Adrenal gland (tissue), 5 donors: ENCODE data around the gene RFPL3.

Experiments
- POLR2A ChIP-seq, 2 donors: fragments of 450-650 bp; IDR thresholded peaks; one replicate each; pipeline ENCODE4 v1.6.1; 2017; ENCODE audit warnings: antibody characterized with exemption in 2 of 2, mild to moderate bottlenecking in 2 of 2, moderate library complexity in 1 of 2
- TF ChIP-seq, protein P1 (sequence below), 6 experiments: fragments of 450-650 bp in 4 of 6; fragments of 200-600 bp in 2 of 6; sonication (generic) in 1 of 6; IDR thresholded peaks; 1 replicate in 5 of 6; 2 replicates in 1 of 6; pipeline versions ENCODE4 v1.5.1 to v1.8.0; 2016 to 2021; ENCODE audit warnings: antibody characterized with exemption in 6 of 6, mild to moderate bottlenecking in 2 of 6, moderate library complexity in 1 of 6
- donor health status: DM: no; HTN: no; CAD: no.

DNA sequence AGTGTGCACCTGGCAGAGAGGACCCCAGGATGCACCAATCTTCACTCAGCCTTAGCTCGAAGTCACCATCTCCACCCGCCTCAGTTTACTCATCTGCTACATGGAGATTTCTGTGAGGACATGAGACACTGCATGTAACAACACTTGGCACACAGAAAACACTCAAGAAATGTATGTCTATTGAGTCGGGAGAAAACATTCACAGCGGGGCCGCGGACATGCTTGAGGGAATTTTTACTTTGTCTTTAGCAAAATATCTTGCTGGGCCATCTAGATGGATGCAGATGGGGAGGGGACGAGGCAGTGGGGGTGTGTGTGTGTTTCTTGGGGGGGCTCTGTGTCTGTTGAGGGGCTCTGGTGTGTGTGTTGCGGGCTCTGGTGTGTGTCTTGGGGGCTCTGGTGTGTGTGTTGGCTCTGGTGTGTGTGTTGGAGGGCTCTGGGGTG, 28.4 kb upstream of the RFPL3 start:
- TF ChIP-seq, protein P1, sequence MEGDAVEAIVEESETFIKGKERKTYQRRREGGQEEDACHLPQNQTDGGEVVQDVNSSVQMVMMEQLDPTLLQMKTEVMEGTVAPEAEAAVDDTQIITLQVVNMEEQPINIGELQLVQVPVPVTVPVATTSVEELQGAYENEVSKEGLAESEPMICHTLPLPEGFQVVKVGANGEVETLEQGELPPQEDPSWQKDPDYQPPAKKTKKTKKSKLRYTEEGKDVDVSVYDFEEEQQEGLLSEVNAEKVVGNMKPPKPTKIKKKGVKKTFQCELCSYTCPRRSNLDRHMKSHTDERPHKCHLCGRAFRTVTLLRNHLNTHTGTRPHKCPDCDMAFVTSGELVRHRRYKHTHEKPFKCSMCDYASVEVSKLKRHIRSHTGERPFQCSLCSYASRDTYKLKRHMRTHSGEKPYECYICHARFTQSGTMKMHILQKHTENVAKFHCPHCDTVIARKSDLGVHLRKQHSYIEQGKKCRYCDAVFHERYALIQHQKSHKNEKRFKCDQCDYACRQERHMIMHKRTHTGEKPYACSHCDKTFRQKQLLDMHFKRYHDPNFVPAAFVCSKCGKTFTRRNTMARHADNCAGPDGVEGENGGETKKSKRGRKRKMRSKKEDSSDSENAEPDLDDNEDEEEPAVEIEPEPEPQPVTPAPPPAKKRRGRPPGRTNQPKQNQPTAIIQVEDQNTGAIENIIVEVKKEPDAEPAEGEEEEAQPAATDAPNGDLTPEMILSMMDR (IDR thresholded peaks at IDR 0.05), result no peak
- no peak for TF ChIP-seq POLR2A (IDR thresholded peaks at IDR 0.05)
